22Rv1 (cell line): ENCODE measurements around the gene SYNE1.

Source experiments
- ZFX ChIP-seq: fragments of 450-650 bp; IDR thresholded peaks from 2 replicates; pipeline ENCODE4 v1.6.1; 2017; ENCODE audit warnings: antibody characterized with exemption, borderline replicate concordance
- TF ChIP-seq, protein P1 (sequence below): fragments of 450-650 bp; IDR thresholded peaks from 2 replicates; pipeline ENCODE4 v1.5.1; 2017; ENCODE audit warnings: mild to moderate bottlenecking

GRCh38 chr6:152353440-152353839 is 283.7 kb downstream of the SYNE1 start:
- TF ChIP-seq, protein P1, sequence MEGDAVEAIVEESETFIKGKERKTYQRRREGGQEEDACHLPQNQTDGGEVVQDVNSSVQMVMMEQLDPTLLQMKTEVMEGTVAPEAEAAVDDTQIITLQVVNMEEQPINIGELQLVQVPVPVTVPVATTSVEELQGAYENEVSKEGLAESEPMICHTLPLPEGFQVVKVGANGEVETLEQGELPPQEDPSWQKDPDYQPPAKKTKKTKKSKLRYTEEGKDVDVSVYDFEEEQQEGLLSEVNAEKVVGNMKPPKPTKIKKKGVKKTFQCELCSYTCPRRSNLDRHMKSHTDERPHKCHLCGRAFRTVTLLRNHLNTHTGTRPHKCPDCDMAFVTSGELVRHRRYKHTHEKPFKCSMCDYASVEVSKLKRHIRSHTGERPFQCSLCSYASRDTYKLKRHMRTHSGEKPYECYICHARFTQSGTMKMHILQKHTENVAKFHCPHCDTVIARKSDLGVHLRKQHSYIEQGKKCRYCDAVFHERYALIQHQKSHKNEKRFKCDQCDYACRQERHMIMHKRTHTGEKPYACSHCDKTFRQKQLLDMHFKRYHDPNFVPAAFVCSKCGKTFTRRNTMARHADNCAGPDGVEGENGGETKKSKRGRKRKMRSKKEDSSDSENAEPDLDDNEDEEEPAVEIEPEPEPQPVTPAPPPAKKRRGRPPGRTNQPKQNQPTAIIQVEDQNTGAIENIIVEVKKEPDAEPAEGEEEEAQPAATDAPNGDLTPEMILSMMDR = no peak
- no peak for TF ChIP-seq ZFX
